DMS79 treated with DMSO at 0.1 percent for 48 hours (cell line): ENCODE data around the gene DDX41.
A peak's percentile ranks its signal among the peaks of the same experiment; 100 is the strongest.
"Not testable (repeated sequence)": the region's sequence is repeated elsewhere in the genome, so short reads cannot be mapped to it uniquely, and the experiment has no call there.

Experiments
- DNase-seq: peaks from one replicate; lab custom pipeline; 2025; lab: John Stamatoyannopoulos, UW

The DDX41 gene

GRCh38 chr5:177498013-177498787, 18.6 kb downstream of the DDX41 start:
- no peak for DNase-seq

- DNase-seq, result peak; percentile 69
Measured at GRCh38 chr5:177497292-177498012, 19.3 kb downstream of the DDX41 start, which contains the start of gene PDLIM7. Gene PDLIM7, minus strand, starts transcription at chr5:177497604. Its CDS starts 1,092 bp downstream, at chr5:177496512.

GRCh38 chr5:177496727-177497291, 20.0 kb downstream of the DDX41 start:
- peak; percentile 21 for DNase-seq

GRCh38 chr5:177496070-177496726, 20.6 kb downstream of the DDX41 start:
- DNase-seq, result no peak

- DNase-seq, result no peak
Measured at GRCh38 chr5:177495243-177496060, 21.3 kb downstream of the DDX41 start.

- no peak for DNase-seq
Measured at GRCh38 chr5:177494346-177495195, 22.2 kb downstream of the DDX41 start.

- no peak for DNase-seq
Measured at GRCh38 chr5:177493795-177494345, 22.9 kb downstream of the DDX41 start.

GRCh38 chr5:177492841-177493240, 23.9 kb downstream of the DDX41 start:
- DNase-seq, result no peak

GRCh38 chr5:177491983-177492746, 24.6 kb downstream of the DDX41 start:
- no peak for DNase-seq

- DNase-seq, result no peak
Measured at GRCh38 chr5:177491429-177491945, 25.3 kb downstream of the DDX41 start.

- no peak for DNase-seq
Measured at GRCh38 chr5:177490992-177491391, 25.8 kb downstream of the DDX41 start.

- DNase-seq, result no peak
Measured at GRCh38 chr5:177490311-177490991, 26.3 kb downstream of the DDX41 start.

- DNase-seq, result no peak
Measured at GRCh38 chr5:177489119-177489716, 27.5 kb downstream of the DDX41 start.

GRCh38 chr5:177487975-177488374, 28.8 kb downstream of the DDX41 start:
- no peak for DNase-seq

- no peak for DNase-seq
Measured at GRCh38 chr5:177487144-177487543, 29.6 kb downstream of the DDX41 start.

- DNase-seq, result no peak
Measured at GRCh38 chr5:177486256-177486655, 30.5 kb downstream of the DDX41 start.

GRCh38 chr5:177485753-177486152, 31.0 kb downstream of the DDX41 start:
- not testable (repeated sequence) for DNase-seq

- no peak for DNase-seq
Measured at GRCh38 chr5:177484902-177485549, 31.7 kb downstream of the DDX41 start.
